HG02763 (cell line): ENCODE results near the gene EPHB3.
"Not testable (repeated sequence)": the region's sequence is repeated elsewhere in the genome, so short reads cannot be mapped to it uniquely, and the experiment has no call there.

Experiments used
- ATAC-seq: cut with Tn5 transposase; IDR thresholded peaks from one replicate; pipeline ENCODE4 v1.9.1; 2021; ENCODE audit warnings: mild to moderate bottlenecking, moderate library complexity; ENCODE audit not compliant: unreplicated experiment

The EPHB3 gene

DNA sequence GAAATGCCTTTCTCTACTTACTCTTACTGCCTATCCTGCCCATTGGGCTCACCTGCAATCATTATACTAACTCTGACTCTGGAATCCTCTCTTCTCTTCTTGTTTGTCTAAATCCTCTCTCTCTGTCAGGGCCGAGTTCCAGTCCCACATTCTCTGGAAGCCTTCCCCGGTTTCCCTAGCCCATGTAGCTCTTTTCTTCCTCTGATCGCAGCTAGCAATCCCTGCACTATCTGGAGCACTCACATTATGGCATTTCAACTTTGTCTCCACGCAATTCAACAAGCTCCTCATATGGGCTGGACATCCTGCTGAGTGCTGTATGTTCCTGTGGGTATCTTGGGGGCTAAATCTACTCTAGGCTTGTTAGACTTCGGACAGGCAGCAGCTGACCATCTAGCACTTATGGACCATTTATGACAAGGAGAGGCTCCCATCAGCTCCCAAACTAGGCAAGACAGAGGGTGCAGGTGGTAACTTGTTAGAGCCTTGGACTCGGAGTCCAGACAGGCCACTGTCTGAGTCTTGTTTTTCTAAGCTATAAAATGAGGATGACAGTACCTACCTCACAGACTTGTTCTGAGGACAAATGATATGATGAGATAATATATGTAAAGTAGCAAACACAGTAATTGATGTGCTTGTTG lies 58.3 kb downstream of the EPHB3 start:
- no peak for ATAC-seq

DNA sequence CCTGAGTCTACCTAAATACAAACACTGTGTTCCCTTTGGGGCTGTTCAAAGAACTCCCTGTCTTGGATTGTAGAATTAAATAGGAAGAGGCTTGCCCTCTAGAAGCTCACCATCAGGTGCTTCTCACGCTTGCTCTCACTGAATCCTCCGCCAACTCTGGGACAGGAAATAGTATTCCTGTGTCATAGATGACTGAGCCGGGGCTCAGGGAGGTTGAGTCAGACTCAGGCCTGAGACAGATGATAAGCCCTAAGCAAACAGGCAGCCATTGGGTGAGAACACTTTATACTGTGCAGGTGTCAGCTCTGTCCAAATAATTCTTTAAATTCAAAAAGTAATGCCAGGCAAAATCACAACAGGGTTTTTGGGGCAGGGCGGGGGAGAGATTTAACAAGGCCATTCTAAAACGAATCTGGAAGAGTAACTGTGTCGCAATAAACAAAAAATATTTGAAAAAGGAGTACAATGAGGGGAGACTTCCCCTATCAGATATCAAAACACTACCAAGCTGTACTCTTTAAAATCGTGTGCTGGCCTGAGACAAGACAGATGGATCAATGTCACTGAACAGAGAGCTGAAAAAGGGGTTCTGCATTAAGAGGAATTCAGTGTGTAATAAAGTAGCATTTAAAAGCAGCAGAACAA lies 59.0 kb downstream of the EPHB3 start:
- ATAC-seq, result no peak

DNA sequence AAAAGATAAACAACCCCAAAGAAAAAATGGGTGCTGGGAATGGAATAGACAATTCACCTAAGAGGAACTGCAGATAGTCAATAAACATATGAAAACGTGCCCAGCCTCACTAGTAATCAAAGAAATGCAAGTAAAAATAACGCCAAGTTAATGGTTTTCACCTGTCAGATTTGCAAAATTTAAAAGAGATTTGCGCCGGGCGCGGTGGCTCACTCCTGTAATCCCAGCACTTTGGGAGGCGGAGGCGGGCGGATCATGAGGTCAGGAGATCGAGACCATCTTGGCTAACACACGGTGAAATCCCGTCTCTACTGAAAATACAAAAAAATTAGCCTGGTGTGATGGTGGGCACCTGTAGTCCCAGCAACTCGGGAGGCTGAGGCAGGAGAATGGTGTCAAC lies 60.6 kb downstream of the EPHB3 start:
- not testable (repeated sequence) for ATAC-seq

DNA sequence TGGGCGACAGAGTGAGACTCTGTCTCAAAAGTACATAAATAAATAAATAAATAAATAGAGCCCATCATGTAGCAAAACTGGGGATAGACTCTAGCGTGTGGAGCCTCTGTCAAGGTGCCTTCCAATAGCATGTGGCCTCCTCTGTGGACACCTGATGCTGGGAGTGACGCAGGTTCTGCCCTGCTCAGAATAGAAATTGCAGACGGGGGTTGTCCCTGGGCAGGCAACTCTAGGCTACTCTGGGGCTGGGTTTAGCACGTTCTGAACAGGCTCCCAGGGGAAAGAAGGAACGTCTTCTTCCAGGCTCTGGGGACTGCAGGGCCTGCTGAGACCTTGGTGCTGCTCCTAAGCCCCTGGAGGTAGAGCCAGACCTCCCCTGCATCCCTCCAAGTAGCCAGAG lies 65.3 kb downstream of the EPHB3 start:
- no peak for ATAC-seq

DNA sequence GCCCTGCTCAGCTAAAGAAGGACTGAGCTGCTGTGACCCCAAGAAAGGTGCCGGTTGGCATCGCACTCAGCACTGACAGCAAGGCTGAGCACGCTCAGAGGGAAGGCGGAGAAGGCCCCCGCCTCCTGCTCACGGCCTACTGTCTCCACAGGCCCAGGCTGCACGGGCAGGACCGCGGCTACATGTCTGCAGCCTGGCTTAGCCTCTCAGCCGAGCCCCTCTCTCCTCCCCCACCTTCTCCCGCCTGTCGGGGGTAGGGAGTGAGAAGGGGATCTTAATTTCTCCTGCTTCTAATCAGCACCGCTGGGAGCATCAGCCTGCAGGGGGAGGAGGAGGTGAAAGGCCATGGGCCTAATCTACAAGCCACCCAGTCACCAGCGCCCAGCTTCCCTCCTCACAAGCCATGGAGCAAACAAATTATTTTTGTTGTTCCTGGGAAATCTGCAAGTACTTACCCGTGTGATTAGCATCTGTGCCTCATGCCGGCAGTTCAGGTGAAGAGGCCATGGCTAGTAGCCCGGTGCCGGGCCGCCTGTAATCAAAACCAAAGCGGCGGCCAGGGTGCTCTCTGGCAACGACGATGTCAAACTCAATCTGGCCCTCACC lies 68.1 kb downstream of the EPHB3 start:
- no peak for ATAC-seq

DNA sequence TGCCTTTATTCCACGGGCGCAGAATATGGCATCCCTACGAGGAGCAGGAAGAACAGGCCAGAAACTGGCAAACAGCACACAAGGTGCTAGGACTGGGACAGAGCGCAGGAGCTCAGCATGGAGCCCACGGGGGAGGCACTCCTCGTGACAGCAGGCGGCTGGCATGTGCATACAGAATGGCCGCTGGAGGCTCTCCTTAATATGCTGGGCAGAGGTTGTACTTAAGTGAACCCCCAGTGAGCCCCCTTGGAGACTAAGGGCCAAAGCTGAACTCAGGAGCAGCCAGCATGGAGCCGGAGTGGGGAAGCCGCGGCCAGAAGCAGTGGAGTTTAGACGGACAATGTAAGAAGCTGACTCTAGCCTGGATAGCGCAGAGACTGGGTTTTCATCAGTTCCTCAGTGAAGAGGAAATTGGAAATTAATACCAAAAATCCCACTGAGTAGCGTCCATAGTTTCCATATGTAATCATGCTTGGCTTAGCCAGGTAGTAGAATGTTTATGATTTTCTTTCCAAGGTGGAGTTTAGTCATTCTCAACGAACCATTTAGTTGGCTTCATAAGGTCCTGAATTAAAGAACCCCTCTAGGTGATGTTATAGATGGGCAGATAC lies 69.4 kb downstream of the EPHB3 start:
- ATAC-seq, result no peak

DNA sequence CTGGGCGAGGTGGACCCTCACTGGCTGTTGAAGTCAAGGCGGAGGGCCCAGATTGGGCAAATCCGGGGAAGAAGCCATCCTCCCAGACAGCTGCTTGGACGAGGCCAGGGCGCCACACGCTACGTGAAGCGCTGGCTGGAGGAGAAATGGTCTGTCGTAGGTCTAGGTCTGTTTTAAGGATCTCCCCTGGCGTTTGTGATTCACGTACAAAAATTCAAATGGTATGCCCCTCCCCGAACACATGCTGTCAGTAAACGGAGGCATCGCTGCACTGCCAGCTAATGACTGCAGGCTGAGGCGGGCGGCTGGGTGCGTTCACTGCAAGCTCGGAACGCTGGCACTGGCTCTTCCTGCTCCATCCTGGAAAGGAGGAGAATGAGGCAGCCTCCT lies 69.9 kb downstream of the EPHB3 start:
- no peak for ATAC-seq
